ENCODE results near the gene KXD1. TPM values are rescaled to one million over a fixed set of nuclear protein-coding genes. Genes with fewer than 3 reads are reported as not detected.
"Not testable (repeated sequence)": the region's sequence is repeated elsewhere in the genome, so short reads cannot be mapped to it uniquely, and the experiment has no call there.

Gene KXD1
- polyA plus RNA-seq (ENCODE audit: insufficient read length) = 56.5 TPM
- long read RNA-seq, donor 1, transcript KXD1-201 (5 exons, 1,426 nt) = major isoform, 24 of 38 reads
- long read RNA-seq, donor 1, transcript KXD1-205 (4 exons, 686 nt) = minor isoform, 10 of 38 reads
- long read RNA-seq, donor 1, partial matches to known transcripts = 0 of 38 reads
- long read RNA-seq, donor 1, other reads (novel, unspliced or antisense) = 0 of 38 reads
- long read RNA-seq, donor 2, transcript KXD1-201 (5 exons, 1,426 nt) = major isoform, 15 of 35 reads
- long read RNA-seq, donor 2, transcript KXD1-205 (4 exons, 686 nt) = minor isoform, 6 of 35 reads
- long read RNA-seq, donor 2, partial matches to known transcripts = 12 of 35 reads
- long read RNA-seq, donor 2, other reads (novel, unspliced or antisense) = 0 of 35 reads
- long read RNA-seq, donor 3, transcript KXD1-201 (5 exons, 1,426 nt) = major isoform, 16 of 44 reads
- long read RNA-seq, donor 3, partial matches to known transcripts = 23 of 44 reads
- long read RNA-seq, donor 3, other reads (novel, unspliced or antisense) = 0 of 44 reads
- long read RNA-seq, donor 4, partial matches to known transcripts = 0 of 3 reads
- long read RNA-seq, donor 4, other reads (novel, unspliced or antisense) = 0 of 3 reads
- long read RNA-seq, donor 5, transcript KXD1-205 (4 exons, 686 nt) = minor isoform, 7 of 35 reads
- long read RNA-seq, donor 5, transcript KXD1-201 (5 exons, 1,426 nt) = major isoform, 26 of 35 reads
- long read RNA-seq, donor 5, partial matches to known transcripts = 0 of 35 reads
- long read RNA-seq, donor 5, other reads (novel, unspliced or antisense) = 0 of 35 reads
- long read RNA-seq, donor 6, transcript KXD1-201 (5 exons, 1,426 nt) = major isoform, 26 of 50 reads
- long read RNA-seq, donor 6, partial matches to known transcripts = 18 of 50 reads
- long read RNA-seq, donor 6, other reads (novel, unspliced or antisense) = 0 of 50 reads
- long read RNA-seq, donor 7, transcript KXD1-205 (4 exons, 686 nt) = minor isoform, 5 of 68 reads
- long read RNA-seq, donor 7, transcript KXD1-201 (5 exons, 1,426 nt) = major isoform, 34 of 68 reads
- long read RNA-seq, donor 7, partial matches to known transcripts = 25 of 68 reads
- long read RNA-seq, donor 7, other reads (novel, unspliced or antisense) = 0 of 68 reads
- long read RNA-seq, donor 8, transcript KXD1-201 (5 exons, 1,426 nt) = major isoform, 9 of 11 reads
- long read RNA-seq, donor 8, partial matches to known transcripts = 0 of 11 reads
- long read RNA-seq, donor 8, other reads (novel, unspliced or antisense) = 0 of 11 reads

DNA sequence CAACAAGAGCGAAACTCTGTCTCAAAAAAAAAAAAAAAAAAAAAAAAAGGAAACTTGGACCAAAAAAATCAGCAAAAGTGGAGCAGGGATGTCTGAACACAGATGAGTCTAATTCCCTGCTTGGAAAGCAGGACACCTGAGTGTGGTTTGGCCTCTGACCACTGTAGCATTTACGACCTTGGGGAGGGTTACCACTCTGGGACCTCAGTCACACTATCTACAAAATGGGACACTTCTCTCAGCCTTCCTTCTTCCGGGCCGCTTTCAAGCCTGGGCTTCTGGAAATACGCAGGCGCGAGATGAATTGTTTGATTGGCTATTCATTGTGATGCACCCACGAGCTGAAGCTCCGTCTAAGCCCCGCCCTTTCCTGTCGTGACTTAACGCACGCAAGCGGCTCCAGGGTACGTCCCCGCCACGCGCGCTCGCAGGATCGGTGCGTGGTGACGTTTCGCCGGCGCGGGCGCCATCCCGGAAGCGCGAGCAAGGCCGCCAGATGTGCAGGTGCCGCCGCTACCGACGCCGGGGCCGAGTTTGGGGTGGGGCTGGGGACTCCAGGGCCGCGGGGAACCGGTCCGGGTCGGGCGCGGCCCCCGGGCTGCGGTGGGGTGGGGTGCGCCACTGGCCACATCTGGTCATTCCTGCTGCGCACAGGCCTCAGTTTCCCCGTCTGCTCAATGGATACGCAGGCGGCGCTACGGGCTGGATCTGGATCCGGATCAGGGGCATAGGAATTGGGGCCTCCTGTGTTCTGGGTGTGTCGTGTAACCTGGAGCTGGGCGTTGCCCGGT, at the start of gene KXD1:
KXD1 (plus strand) TSS at position 460 of the 791 bp plus-strand sequence. CDS start 4,187 bp downstream, outside the sequence.
- DNase-seq = peak; percentile 96

DNA sequence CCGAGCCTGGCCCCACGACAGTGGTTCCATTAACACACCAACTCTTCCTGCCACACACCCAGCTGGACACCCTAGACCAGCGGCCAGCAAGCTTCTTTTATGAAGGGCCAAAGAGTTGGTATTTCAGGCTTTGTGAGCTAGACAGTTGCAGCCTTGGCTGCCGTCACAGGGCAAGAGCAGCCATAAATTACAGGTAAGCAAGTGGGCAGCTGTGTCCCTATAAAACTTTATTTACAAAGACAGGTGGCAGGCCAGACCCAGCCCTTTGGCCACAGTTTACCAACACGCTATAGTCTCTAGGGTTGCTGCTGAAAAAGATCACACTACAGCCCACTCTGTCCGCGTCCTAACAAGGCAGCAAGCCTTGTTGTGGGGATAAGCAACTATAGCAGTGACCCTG, 49.1 kb upstream of the KXD1 start:
- no peak for DNase-seq

DNA sequence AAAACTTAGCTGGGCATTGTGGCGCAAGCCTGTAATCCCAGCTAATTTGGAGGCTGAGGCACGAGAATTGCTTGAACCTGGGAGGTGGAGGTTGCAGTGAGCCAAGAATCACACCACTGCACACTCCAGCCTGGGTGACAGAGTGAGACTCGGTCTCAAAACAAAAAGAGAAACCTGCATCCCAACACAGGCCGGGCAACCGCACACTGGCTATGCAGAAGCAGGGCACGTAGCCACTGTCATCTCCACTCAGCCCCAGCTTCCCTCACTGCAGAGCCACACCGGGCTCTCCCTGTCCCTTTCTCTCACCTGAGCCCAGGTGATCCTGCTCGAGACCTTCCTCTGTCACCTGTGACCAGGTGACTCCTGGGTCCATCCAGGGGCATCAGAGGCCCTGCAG, 47.5 kb upstream of the KXD1 start:
- no peak for DNase-seq

DNA sequence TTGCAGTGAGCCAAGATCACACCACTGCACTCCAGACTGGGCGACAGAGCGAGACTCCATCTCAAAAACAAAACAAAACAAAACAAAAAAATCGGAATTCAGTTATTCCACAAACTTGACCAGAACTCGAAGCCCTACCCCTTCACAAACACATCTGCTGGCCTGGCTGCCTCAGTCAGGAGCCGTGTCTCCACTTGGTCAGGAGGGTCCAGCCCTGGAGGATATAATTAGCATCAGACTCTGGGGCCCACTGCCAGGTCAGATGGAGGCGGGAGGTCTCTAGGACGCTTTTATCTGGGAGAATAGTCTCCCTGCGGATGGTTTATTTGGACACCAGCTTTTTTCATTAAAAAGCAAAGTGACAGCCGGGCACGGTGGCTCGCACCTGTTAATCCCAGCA, 43.8 kb upstream of the KXD1 start:
- no peak for DNase-seq

DNA sequence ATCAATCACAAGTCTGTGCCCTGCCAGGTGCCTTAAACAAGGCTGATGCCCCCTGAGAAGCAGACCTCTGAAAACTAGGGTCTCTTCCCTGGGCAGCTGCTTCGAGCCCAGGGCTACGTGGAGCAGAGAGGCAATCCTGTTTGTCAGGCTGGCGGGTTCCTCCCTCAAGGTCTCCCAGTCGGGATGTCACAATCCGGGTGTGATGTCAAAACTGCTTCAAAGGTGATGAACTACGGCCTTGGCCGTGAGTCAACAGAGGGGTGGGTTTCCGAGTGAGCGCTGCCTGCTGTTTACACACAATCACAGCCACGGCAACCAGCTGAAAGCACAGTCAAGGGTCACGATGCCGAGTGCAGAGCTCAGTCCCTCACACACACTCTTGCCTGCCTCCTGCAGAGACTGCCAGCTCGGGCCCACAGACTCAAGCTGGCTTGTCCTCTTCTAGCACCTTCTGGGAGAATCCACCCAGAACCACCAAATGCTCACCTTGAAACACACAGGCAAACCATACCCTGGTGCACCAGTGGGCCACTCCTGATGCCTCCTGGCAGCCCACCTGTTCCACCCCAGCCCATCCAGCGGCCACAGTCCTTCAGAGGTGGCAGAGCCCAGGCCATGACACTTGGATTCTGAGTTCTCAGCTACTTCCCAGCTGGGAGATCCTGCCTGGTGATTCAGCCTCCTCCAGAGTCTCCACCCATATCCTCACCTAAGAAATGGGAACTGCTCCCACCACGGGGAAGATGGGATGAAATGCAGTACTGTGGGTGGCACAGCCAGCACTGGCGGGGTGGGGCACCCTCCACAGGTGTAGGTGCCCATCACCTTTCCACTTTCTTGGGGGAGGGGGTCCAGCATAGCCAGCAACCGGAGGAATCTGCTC, 42.6 kb upstream of the KXD1 start:
- peak; percentile 63 for DNase-seq

DNA sequence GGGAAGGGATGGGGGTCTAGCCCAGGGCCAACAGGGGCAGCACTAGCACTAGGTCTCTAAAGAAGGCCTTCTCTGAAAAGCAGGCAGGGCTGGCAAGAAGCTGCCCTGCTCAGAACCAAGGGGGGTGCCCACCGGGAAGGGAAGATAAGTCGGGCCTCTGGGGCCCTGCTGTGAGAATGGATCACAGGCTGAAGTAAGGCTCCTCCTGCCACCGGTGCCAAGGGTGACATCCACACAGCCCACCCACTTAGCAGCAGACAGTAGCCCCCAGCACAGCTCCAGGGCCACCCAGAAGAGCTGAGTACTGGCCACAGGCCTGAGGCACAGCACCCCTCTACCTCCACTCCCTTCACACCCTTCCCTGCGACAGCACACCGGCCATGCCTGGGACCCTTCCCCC, 41.7 kb upstream of the KXD1 start:
- DNase-seq = no peak

GRCh38 chr19:18517606-18518005, 40.1 kb upstream of the KXD1 start:
- DNase-seq = no peak

DNA sequence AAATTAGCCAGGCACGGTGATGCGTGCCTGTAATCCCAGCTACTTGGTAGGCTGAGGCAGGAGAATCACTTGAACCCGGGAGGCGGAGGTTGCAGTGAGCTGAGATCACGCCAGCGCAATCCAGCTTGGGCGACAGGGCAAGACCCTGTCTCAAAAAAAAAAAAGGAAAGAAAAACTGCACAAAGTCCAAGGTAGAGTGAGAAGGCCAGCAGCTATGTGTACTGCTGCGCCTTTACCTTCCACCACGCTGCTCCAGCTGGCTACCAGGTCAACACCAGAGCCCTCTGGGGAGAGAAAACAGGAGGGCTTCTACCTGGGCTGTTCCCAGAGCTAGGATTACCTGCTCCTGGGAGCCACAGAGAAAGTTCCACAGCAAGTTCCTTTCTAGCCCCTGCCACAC, 39.0 kb upstream of the KXD1 start:
- DNase-seq = no peak

GRCh38 chr19:18519962-18520847, 37.5 kb upstream of the KXD1 start:
- DNase-seq = peak; percentile 72

DNA sequence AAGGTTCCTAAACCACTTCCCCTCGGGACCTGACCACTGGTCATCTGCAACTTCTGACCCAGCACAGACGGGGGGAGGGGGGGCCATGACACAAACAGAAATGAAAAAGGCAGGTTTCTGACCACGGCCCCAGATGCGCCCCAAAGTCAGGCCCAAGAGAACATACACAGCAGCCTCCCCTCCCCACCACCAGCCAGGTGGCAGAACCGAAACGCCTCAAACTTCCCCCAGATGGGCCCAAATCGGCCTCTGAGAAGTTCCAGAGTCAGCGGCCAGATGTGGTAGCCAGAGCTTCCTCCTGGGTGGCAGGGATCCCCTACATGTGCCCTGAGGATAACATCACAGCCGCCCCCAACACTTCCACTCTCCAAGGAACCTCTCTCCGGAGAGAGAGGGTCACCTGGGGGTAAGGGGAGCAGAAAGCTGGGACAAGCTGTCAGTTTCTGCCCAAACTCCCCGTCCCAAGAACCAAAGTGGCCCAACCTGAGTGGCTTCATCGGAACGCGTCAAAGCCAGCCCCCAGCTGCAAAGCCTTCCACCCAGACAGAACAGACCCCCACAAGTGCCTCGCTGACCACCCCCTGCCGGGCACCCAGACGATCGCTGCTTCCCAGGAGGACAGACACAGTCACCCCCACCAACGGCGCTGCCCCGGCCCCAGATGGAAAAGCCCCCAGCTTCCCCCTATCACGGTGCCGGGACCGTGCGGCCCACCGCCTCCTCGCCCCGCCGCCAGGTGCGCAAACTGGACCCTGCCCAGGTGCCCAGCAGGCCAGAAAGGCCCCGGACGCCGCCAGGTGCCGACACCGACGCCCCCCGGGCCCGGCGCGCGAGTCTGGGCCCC, 36.6 kb upstream of the KXD1 start:
- DNase-seq = no peak

DNA sequence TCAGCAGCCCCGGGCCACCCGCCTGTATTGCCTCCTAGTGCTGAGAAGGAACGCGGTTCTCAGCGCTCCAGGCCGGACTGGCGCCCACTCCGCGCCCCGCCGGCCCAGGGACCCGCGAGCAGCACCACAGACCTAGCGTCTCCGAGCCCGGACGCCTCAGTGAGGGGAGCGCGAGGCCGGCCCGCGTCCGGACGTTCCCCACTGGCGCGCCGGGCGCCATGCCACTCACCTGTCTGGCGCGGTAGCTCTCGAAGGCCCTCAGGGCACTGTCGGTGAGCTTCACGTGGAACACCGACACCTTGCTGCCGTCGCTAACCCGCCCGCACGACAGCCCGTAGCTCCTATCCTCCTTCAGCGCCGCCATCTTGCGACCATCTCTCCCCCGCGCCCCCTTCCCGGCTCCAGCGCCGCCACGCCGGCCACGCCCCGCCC, 36.0 kb upstream of the KXD1 start, which contains the start of gene ELL:
ELL (minus strand) TSS at position 379 of the 432 bp plus-strand sequence; CDS start at position 364, 15 bp downstream.
- DNase-seq = no peak

DNA sequence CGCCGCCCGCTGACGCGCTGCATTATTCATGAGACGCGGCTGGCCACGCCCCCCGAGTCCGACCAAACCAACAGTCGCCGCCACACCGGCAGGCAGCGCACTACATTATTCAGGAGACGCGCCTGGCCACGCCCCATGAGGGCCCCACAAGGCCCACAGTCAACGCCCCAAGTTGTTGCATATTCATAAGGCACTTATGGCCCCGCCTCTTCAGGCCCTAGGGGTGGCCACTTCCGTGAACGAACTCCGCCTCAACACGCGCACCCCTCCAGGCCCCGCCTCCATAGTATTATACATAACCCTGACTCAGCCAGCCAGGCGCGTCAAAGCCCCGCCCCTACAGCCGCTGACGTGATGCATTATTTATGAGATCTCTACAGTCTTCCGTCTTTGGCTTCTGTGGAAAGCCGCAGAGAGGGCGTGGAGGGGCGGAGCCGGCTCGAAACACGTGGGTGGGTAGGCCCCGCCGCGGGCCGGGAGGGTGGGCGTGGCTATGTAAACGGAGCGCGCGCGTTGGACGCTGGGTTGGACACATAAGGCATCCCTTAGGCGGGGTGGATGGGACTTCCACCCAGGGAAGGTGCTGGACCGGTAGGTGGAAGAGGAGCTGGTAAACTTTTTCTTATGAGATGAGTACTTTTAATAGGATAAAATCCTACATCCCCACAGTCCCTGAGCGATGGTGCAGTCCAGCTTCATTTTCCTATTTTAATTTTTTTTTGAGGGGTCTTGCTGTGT, 35.4 kb upstream of the KXD1 start:
- peak; percentile 100 for DNase-seq

- DNase-seq = not testable (repeated sequence)
Observed at GRCh38 chr19:18522862-18523440, 34.7 kb upstream of the KXD1 start.

DNA sequence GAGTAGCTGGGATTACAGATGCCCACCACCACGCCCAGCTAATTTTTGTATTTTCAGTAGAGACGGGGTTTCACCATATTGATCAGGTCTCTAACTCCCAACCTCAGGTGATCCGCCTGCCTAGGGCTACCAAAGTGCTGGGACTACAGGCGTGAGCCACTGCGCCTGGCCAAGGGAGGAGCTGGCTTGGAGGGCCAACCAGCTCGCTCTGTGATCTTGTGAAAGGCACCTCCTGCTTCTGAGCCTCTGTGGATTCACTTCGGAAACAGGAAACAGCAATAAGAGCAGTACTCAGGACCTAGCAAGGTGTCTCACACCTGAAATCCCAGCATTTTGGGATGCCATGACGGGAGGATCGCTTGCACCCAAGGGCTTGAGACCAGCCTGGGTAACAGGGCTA, 33.8 kb upstream of the KXD1 start:
- DNase-seq = no peak

DNA sequence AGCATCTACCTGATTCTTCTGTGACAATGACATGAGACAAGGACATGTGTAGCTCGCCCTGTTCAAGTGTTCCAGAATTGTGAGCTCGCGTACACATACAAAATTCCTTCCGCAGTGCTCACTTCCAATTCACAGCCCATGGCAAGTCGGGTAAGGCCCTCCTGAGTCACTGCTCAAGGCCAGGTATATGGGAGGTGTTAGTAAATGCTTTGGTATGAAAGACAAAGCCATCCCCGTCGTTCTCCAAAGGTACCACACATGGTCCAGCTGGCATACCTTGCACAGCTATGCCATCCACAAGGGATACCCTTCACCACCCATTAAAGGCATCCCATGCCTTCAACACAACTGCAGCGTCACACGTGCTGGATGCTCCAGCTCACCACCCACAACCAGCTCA, 31.4 kb upstream of the KXD1 start:
- DNase-seq = no peak

DNA sequence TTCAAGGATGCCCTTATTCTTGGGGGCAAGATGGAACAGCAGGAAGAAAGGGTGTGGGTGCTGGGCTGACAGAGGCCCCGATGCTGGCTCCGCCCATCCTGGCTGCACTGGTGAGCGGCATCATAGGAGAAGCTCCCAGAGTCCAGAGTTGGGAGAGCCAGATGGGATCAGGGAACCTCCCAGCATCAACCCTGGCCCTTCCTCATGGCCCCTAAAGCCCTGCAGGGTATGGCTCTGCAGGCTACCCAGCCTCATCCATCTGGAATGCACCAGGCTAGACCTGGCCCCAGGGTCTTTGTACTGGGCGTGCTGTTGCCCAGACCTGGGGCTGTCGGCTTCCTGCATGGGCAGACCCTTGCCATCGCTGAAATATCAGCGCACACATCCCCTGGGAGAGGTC, 27.9 kb upstream of the KXD1 start:
- DNase-seq = no peak

DNA sequence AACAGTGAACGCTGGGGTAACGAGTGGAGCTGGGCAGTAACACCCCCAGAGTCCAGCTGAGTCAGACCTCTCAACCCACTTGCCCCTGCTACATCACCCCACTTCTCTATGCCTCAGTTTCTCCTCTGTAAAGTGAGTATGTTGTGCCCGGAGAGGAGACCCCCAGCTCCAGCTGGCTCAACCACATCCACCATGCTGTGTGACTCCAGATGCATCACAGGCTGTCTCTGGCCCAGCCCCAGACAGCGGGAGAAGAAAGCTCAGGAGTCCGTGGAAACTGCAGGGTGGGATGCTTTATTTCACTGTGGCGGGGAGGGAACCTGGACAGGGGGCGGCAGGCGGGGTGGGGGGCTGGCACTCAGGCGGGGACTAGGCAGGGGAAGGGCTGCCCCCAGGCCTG, 26.2 kb upstream of the KXD1 start:
- DNase-seq = no peak
